NT2/D1 (cell line): ENCODE data around the gene CDH1.

ENCODE experiments used
- DNase-seq: peaks from one replicate; pipeline ENCODE4 v3.0.0-alpha.2; 2011; ENCODE audit warnings: low read depth, low spot score
- H3K27me3 ChIP-seq: 2 replicates; pipeline ENCODE4 v1.6.0; 2011; ENCODE audit warnings: mild to moderate bottlenecking; ENCODE audit not compliant: insufficient read length, insufficient read depth
- H3K36me3 ChIP-seq: 2 replicates; pipeline ENCODE4 v1.6.1; 2011; ENCODE audit warnings: mild to moderate bottlenecking, low read length, mixed read lengths; ENCODE audit not compliant: insufficient read depth, insufficient read length
- H3K4me1 ChIP-seq: 2 replicates; pipeline ENCODE4 v1.5.1; 2011; ENCODE audit not compliant: insufficient read depth, insufficient read length
- H3K4me3 ChIP-seq: 2 replicates; pipeline ENCODE4 v1.5.1; 2011; ENCODE audit warnings: low read depth; ENCODE audit not compliant: insufficient read length
- H3K9ac ChIP-seq: 2 replicates; pipeline ENCODE4 v1.6.0; 2011; ENCODE audit warnings: low read depth; ENCODE audit not compliant: insufficient read length
- H3K9me3 ChIP-seq: 2 replicates; pipeline ENCODE4 v1.5.1; 2011; ENCODE audit warnings: mild to moderate bottlenecking, low read length; ENCODE audit not compliant: insufficient read depth
- SUZ12 ChIP-seq: IDR thresholded peaks from 2 replicates; pipeline ENCODE4 v1.6.1; 2011; ENCODE audit not compliant: insufficient read length, insufficient read depth; ENCODE audit errors: extremely low read depth
- YY1 ChIP-seq: IDR thresholded peaks from 2 replicates; pipeline ENCODE4 v1.6.1; 2011; ENCODE audit not compliant: insufficient read length, insufficient read depth
- ZNF274 ChIP-seq: IDR thresholded peaks from 2 replicates; pipeline ENCODE4 v1.6.1; 2011; ENCODE audit warnings: mild to moderate bottlenecking, low read depth, low read length

The CDH1 gene

DNA sequence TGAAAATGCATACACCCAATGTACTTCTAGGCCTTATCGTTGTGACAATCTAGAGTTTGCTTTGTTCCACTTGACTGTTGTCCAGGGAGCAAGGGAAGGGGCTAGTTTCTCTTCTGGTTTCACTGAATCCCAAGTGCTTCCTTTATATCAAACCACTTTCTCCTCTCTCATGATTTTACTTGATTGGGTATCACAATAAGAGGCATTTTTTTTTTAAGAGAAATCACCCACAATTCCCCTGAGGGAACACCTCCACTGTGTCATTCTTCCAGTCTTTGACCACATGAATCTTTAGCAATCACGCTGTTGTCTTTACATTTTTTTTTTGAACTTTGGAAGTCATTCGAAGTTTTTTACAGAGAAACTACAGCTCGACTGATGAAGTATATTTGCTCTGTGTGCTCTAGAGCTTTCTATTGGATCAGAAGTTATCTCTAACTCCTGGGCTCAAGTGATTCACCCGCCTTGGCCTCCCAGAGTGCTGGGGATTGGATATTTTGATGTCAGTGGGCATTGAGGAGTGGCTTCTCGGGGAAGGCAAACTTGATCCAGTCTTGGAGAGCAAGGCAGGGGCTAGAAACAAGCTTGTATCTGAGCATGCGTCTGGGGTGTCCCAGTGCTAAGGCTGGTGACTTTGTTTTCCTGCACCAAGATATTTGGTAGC, 3.0 kb downstream of the CDH1 start:
- Histone ChIP-seq H3K9ac (no peak overlapping the region), H3K9me3 (peaks cover 3% of the 10 kb centered on the region; the same call in 1 of the 2 replicates), H3K36me3 (peaks cover 2% of the 10 kb centered on the region), H3K4me1 (peaks cover 5% of the 10 kb centered on the region), H3K4me3 (no peak overlapping the region), H3K27me3 (peaks cover 3% of the 10 kb centered on the region)
- DNase-seq = no peak
- no peak for TF ChIP-seq ZNF274
- TF ChIP-seq YY1 = no peak
- no peak for TF ChIP-seq SUZ12

DNA sequence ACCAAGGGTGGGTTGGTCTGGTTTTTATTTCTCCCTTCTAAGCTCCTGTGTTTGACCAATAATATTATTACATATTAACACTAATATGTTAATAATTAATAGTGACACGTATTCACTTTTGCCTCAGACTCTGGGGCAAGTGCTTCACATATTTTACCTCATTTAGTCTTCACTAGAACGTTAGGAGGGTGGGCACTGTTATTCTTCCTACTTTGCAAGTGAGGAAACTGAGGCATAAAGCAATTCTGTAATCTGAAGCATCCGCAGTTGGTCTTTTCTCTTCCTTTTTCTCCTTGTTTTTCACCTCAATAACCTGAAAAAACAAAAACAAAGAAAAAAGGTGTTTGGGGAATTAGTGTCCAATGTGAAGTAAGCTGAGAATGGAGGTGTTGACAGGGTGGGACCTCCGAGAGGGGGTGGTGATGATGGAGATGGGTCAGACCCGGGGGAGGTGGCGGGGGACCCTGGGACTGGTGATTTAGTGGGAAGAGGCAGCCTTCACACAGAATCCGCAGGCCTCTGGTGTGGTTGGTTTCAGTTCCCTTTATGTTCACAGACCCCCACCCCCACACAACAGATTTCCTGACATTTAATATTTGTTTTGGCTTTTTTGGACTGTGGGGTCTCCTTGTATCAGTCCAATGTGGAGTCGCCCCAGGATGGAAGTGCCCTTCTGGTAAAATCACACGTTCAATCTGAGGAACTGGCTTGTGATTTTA, 3.7 kb downstream of the CDH1 start:
- Histone ChIP-seq H3K4me1 (peaks cover 5% of the 10 kb centered on the region), H3K36me3 (peaks cover 2% of the 10 kb centered on the region), H3K27me3 (peaks cover 3% of the 10 kb centered on the region), H3K4me3 (no peak overlapping the region), H3K9me3 (no peaks in the 10 kb centered on the region), H3K9ac (no peak overlapping the region)
- DNase-seq = no peak
- no peak for TF ChIP-seq ZNF274
- no peak for TF ChIP-seq SUZ12
- TF ChIP-seq YY1 = no peak

GRCh38 chr16:68743664-68744063, 6.6 kb downstream of the CDH1 start:
- no peak for TF ChIP-seq SUZ12
- peaks cover 6% of the 10 kb centered on the region for H3K4me1 ChIP-seq
- H3K36me3 ChIP-seq = peaks cover 5% of the 10 kb centered on the region
- H3K9me3 ChIP-seq = no peaks in the 10 kb centered on the region
- DNase-seq = no peak
- no peak overlapping the region for H3K9ac ChIP-seq
- no peak overlapping the region for H3K4me3 ChIP-seq
- H3K27me3 ChIP-seq = no peaks in the 10 kb centered on the region

GRCh38 chr16:68744744-68745280, 7.7 kb downstream of the CDH1 start:
- no peak for DNase-seq
- Histone ChIP-seq H3K36me3 (peaks cover 15% of the 10 kb centered on the region), H3K27me3 (no peaks in the 10 kb centered on the region), H3K9ac (no peak overlapping the region), H3K4me3 (no peak overlapping the region), H3K9me3 (no peaks in the 10 kb centered on the region), H3K4me1 (peaks cover 6% of the 10 kb centered on the region)
- TF ChIP-seq ZNF274 = no peak
- no peak for TF ChIP-seq SUZ12
- no peak for TF ChIP-seq YY1

- no peak overlapping the region for H3K4me3 ChIP-seq
- no peaks in the 10 kb centered on the region for H3K9me3 ChIP-seq
- H3K9ac ChIP-seq = no peak overlapping the region
- DNase-seq = no peak
- TF ChIP-seq YY1 = no peak
- TF ChIP-seq SUZ12 = no peak
- TF ChIP-seq ZNF274 = no peak
- H3K27me3 ChIP-seq = no peaks in the 10 kb centered on the region
- H3K4me1 ChIP-seq = peaks cover 2% of the 10 kb centered on the region
- H3K36me3 ChIP-seq = peaks cover 17% of the 10 kb centered on the region
Observed at GRCh38 chr16:68746951-68747350, 9.9 kb downstream of the CDH1 start.

GRCh38 chr16:68749432-68749831, 12.3 kb downstream of the CDH1 start:
- TF ChIP-seq YY1 (no peak), ZNF274 (no peak), SUZ12 (no peak)
- Histone ChIP-seq H3K9me3 (no peaks in the 10 kb centered on the region), H3K9ac (no peak overlapping the region), H3K36me3 (peaks cover 17% of the 10 kb centered on the region), H3K27me3 (no peaks in the 10 kb centered on the region), H3K4me3 (no peak overlapping the region), H3K4me1 (peaks cover 6% of the 10 kb centered on the region)
- no peak for DNase-seq

DNA sequence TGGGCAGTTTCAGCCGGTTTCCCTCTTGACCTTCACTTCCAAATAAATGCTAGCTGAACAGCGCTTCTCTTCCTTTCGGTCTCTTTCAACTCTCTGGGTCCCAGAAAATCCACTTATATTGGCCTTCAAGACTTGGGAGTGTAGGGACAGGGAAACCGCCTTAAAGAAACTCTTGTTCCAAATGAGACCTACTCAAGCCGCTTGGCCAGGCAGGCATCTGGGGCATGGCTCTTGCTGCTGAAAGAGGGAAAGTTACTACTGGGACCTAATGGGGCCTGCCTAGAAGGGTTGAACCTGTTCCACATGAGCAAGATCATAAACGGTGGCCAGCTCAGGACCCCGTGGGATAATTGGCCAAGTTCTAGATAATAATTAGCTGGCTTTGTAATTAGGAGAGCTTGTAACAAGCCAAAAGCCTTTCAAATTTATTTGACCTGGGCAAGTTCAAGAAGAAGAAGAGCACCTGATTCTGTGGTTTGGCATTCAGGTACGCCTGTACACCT, 13.2 kb downstream of the CDH1 start:
- DNase-seq = no peak
- Histone ChIP-seq H3K9me3 (no peaks in the 10 kb centered on the region), H3K9ac (no peak overlapping the region), H3K4me1 (peaks cover 6% of the 10 kb centered on the region), H3K36me3 (peaks cover 17% of the 10 kb centered on the region), H3K4me3 (no peak overlapping the region), H3K27me3 (no peaks in the 10 kb centered on the region)
- TF ChIP-seq ZNF274 (no peak), SUZ12 (no peak), YY1 (no peak)
